Natural killer cell (primary cell): ENCODE measurements around the gene TEX22. TPM values are rescaled to one million over a fixed set of nuclear protein-coding genes. Genes with fewer than 3 reads are reported as not detected.

Experiments used
- ATAC-seq, 3 donors: fragments of 150-1000 bp in 2 of 3; fragments of 200-7000 bp in 1 of 3; cut with Tn5 transposase; 1 replicate in 1 of 3; 2 replicates in 2 of 3; pipeline ENCODE4 v1.10.0; 2021; ENCODE audit warnings: mild to moderate bottlenecking in 2 of 3, moderate library complexity in 2 of 3
- DNase-seq, 2 donors: peaks; one replicate each; pipeline versions ENCODE4 v3.0.0 to v3.0.0-alpha.2; 2013 to 2021; ENCODE audit warnings: mixed read lengths in 1 of 2
- H3K27ac ChIP-seq: one replicate; pipeline ENCODE4 v1.5.1; 2013; ENCODE audit warnings: mild to moderate bottlenecking, low read length
- H3K27me3 ChIP-seq: one replicate; pipeline ENCODE4 v1.6.1; 2013; ENCODE audit warnings: low read length; ENCODE audit not compliant: control insufficient read depth, insufficient read depth
- H3K36me3 ChIP-seq: one replicate; pipeline ENCODE4 v1.6.1; 2013; ENCODE audit warnings: low read length; ENCODE audit not compliant: control insufficient read depth, insufficient read depth
- H3K4me1 ChIP-seq: one replicate; pipeline ENCODE4 v1.6.1; 2013; ENCODE audit warnings: low read length; ENCODE audit not compliant: control insufficient read depth, insufficient read depth
- H3K4me3 ChIP-seq: one replicate; pipeline ENCODE4 v1.5.1; 2013; ENCODE audit warnings: low read length
- H3K9me3 ChIP-seq: one replicate; pipeline ENCODE4 v1.6.1; 2013; ENCODE audit warnings: low read length; ENCODE audit not compliant: control insufficient read depth, insufficient read depth
- H3K27ac Mint-ChIP-seq, 2 donors: one replicate each; pipeline ENCODE4 v1.8.0; 2022; ENCODE audit warnings: mild to moderate bottlenecking in 2 of 2, mixed read lengths in 2 of 2, moderate library complexity in 1 of 2
- H3K27me3 Mint-ChIP-seq, 2 donors: one replicate each; pipeline ENCODE4 v1.8.0; 2022; ENCODE audit warnings: low read depth in 2 of 2, mixed read lengths in 2 of 2
- H3K36me3 Mint-ChIP-seq: one replicate; pipeline ENCODE4 v1.8.0; 2022; ENCODE audit warnings: mixed read lengths
- H3K4me1 Mint-ChIP-seq, 2 donors: one replicate each; pipeline ENCODE4 v1.8.0; 2022; ENCODE audit warnings: mixed read lengths in 2 of 2
- H3K4me3 Mint-ChIP-seq: one replicate; pipeline ENCODE4 v1.8.0; 2022; ENCODE audit warnings: mild to moderate bottlenecking, moderate library complexity, mixed read lengths
- H3K9me3 Mint-ChIP-seq, 2 donors: one replicate each; pipeline ENCODE4 v1.8.0; 2022; ENCODE audit warnings: mixed read lengths in 2 of 2
- CTCF ChIP-seq: fragments of 200-600 bp; IDR thresholded peaks from one replicate; pipeline ENCODE4 v1.8.0; 2022; ENCODE audit warnings: antibody characterized with exemption
- WGBS: methylation state at CpG from one replicate; pipeline ENCODE4 v1.1.7; 2013; ENCODE audit warnings: missing lambda C conversion rate; ENCODE audit not compliant: insufficient coverage; 5-methylcytosine and 5-hydroxymethylcytosine counted together
- intact Hi-C: fragments of 100-400 bp; cut with micrococcal nuclease; formaldehyde crosslinking; loops from one replicate; pipeline ENCODE4 v1.14.2; 2022
- total RNA-seq, 4 donors: library from RNA; stranded (reverse); fragments of 120-200 nt in 1 of 4; gene quantifications; one replicate each; pipeline versions ENCODE4 v1.2.3 to v1.2.4, GENCODE V29; 2013 to 2022

TEX22 gene
- total RNA-seq, 3 donors from 2014 or later (not counting 1 experiment from before 2014, with no cell fraction given) = 0.23 to 1.9 (median 1.8) TPM

- Histone ChIP-seq H3K27me3 (peaks cover 15% of the 10 kb centered on the region), H3K27ac (no peak overlapping the region), H3K9me3 (no peaks in the 10 kb centered on the region), H3K36me3 (no peaks in the 10 kb centered on the region), H3K4me1 (peaks cover 45% of the 10 kb centered on the region), H3K4me3 (no peak overlapping the region)
- intact Hi-C loops = loop anchor here (5.0 kb wide), 1 partner anchor 44 kb away; no protein-coding TSS in a partner anchor
- Mint-ChIP-seq H3K27ac (no peak overlapping the region), H3K36me3 (no peaks in the 10 kb centered on the region), H3K4me1 (peaks cover 10 to 25% of the 10 kb centered on the region in 2 donors), H3K4me3 (peak overlapping the region; percentile 19), H3K9me3 (no peaks in the 10 kb centered on the region), H3K27me3 (peaks cover 0 to 12% of the 10 kb centered on the region in 2 donors)
- DNase-seq = no peak
- no peak for ATAC-seq
- no peak for TF ChIP-seq CTCF
- WGBS = 96% methylated on average over 8 of the region's 11 CpGs
These were observed 18.3 kb downstream of the TEX22 start for GRCh38 chr14:105416671-105417070.

DNA sequence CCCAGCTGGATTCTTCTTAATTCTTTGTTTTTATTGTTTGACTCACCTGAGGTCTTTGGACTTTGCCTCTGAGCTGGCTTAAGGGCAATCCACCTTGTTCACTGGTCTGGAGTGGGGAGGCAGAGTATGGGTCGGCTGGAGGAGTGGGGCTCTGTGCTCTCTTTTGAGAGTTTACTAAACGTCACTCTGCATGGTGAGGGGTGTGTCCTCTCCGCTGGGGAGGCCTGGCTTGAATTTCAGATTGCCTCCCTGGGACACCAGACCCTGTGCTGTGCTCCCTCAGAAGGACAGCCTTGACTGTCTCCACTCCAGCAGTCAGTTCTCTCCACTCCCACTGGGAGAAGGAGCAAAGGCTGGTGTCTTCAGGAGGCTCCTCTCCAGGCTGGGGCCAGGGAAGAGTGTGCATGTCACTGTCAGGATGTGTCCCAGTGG is 19.4 kb downstream of the TEX22 start:
- no peak for TF ChIP-seq CTCF
- intact Hi-C loops = loop anchor here (5.0 kb wide), 1 partner anchor 45 kb away; no protein-coding TSS in a partner anchor
- H3K27ac Mint-ChIP-seq = no peak overlapping the region

GRCh38 chr14:105418269-105419194 is 20.2 kb downstream of the TEX22 start:
- no peak overlapping the region for H3K27ac ChIP-seq
- no peak for ATAC-seq

More for the DNA sequence above, 19.4 kb downstream of the TEX22 start:
- ATAC-seq (no peak), DNase-seq (no peak)
- Mint-ChIP-seq H3K9me3 (no peaks in the 10 kb centered on the region), H3K4me1 (peaks cover 20 to 36% of the 10 kb centered on the region in 2 donors), H3K36me3 (no peaks in the 10 kb centered on the region), H3K27me3 (peaks cover 0 to 9% of the 10 kb centered on the region in 2 donors), H3K4me3 (no peak overlapping the region)
- 90% methylated on average over 3 of the region's 3 CpGs for WGBS
- H3K4me3 ChIP-seq = no peak overlapping the region
- H3K27me3 ChIP-seq = peaks cover 9% of the 10 kb centered on the region
- no peaks in the 10 kb centered on the region for H3K9me3 ChIP-seq
- H3K36me3 ChIP-seq = no peaks in the 10 kb centered on the region
- peaks cover 51% of the 10 kb centered on the region for H3K4me1 ChIP-seq
- no peak overlapping the region for H3K27ac ChIP-seq

More at GRCh38 chr14:105418269-105419194, 20.2 kb downstream of the TEX22 start:
- peak overlapping the region in 1 of 2 donors; percentile 65 for H3K27ac Mint-ChIP-seq
- H3K36me3 ChIP-seq = no peaks in the 10 kb centered on the region
- 89% methylated on average over 19 of the region's 19 CpGs for WGBS
- no peak for DNase-seq
- H3K27me3 Mint-ChIP-seq = peaks cover 0 to 3% of the 10 kb centered on the region in 2 donors
- no peak overlapping the region for H3K4me3 ChIP-seq
- H3K27me3 ChIP-seq = peaks cover 3% of the 10 kb centered on the region
- no peaks in the 10 kb centered on the region for H3K9me3 Mint-ChIP-seq
- H3K4me1 Mint-ChIP-seq = peaks cover 25 to 34% of the 10 kb centered on the region in 2 donors
- H3K4me1 ChIP-seq = peaks cover 53% of the 10 kb centered on the region
- no peaks in the 10 kb centered on the region for H3K9me3 ChIP-seq
- intact Hi-C loops = loop anchor here (5.0 kb wide), 1 partner anchor 46 kb away; no protein-coding TSS in a partner anchor
- H3K36me3 Mint-ChIP-seq = no peaks in the 10 kb centered on the region
- peak overlapping the region; percentile 76 for H3K4me3 Mint-ChIP-seq
- TF ChIP-seq CTCF = no peak
